Kasumi-1 (cell line): ENCODE data around the gene PLXNA4.
"Not testable (repeated sequence)": the region's sequence is repeated elsewhere in the genome, so short reads cannot be mapped to it uniquely, and the experiment has no call there.

Source experiments
- DNase-seq, 2 experiments: peaks; one replicate each; lab custom pipeline; 2025; lab: John Stamatoyannopoulos, UW

PLXNA4 gene

DNA sequence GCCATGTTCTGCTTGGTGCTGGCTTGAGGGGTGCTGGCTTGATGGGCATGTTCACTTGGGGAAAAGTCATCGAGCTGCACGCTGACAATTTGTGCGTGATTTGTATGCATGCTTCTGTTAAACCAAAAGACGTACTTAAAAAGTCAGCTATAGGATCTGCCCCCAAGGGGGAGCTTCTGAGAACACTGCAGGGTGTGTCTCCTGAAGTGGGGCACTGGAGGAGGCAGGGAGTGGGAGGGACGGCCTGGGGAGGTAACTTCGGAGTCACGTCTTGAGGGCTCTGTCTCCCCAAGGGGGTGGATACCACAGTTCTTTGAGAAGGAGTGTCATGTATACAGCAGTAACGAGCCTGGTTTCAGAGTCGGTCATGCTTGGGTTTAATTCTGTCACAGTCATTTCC lies 406.5 kb downstream of the PLXNA4 start:
- DNase-seq, result no peak

DNA sequence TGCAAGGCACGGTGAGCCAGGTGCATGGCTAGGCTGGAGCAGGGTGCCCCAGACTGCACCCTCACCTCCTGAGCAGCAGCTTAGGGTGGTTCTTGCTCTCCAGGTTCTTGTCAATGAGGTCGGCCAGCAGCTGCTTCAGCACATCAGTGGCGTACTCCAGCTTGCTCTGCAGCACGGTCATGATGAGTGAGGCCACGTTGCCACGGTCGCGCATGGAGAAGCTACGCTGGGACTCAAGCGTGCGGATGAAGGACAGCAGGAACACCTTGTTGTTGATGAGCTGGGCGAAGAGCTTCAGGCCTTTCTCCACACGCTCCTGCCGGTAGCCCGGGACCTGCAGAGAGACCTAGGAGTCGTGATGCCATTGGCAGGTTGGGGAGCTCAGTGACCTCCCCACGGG lies 408.0 kb downstream of the PLXNA4 start:
- no peak for DNase-seq

DNA sequence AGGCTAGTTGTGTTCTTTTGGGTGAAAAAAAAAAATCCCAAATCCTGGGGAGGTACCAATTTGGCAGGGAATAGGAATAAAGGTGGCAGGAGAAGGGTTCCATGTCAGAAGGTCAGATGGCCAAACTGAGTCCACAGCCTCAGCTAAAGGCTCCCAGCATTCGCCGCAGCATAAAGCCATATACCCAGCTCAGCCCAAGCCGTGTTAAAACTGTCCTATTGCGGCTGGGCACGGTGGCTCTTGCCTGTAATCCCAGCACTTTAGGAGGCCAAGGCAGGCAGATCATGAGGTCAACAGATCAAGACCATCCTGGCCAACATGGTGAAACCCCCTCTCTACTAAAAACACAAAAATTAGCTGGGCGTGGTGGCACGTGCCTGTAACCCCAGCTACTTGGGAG lies 410.6 kb downstream of the PLXNA4 start:
- not testable (repeated sequence) for DNase-seq

DNA sequence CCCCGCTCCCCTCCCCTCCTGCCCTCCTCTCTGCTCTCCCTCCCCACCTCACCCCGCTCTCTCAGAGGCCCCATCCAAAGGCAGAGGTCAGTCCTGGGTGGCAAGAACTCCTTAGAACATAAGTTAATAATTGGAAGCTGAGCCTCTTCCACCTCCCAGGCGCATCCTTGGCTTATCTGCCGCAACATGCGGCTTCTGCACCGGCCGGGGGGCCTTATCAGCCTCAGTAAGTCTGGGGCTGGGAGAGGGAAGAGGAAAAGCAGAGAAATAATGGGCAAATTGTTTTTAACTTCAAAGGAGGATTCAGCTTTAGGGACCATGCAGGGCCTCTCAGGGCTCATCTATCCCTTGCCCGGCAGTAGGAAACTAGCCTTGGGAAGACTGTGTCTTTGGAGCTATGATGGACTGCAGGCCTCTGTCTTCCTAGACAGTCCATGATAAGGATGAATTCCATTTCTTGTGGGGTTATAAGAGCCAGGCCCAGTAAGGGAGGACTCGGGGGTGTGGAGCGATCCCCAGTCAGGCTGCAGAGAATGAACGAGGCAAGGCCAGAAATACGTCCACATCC lies 411.6 kb downstream of the PLXNA4 start:
- no peak for DNase-seq

DNA sequence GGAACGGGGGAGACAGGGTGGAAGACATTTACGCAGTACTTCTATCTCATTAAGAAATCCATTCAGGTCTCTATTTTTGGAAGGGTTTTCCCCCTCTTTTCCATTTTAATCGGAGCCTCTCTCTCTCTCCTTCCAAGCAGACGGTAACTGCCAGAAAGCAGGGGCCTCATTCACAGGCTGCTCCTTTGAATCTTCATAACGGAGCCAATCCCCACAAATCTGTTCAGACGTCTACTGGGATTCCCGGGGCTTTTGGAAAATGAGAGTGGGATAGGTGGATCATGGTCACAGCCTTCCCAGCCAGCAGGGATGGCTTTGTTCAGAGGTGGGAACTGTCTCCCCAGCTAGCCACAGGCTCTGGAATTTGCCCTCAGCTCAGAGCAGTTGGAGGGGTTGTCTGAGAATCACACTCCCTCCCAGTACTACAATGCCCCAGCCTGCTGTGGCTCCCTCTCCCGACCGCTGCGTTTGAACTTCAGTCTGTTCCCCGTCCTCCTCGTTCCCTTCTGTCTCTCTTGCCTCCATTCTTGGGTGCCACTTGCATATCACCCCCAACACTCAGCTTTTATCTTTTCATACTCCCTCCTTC lies 413.6 kb downstream of the PLXNA4 start:
- no peak for DNase-seq

DNA sequence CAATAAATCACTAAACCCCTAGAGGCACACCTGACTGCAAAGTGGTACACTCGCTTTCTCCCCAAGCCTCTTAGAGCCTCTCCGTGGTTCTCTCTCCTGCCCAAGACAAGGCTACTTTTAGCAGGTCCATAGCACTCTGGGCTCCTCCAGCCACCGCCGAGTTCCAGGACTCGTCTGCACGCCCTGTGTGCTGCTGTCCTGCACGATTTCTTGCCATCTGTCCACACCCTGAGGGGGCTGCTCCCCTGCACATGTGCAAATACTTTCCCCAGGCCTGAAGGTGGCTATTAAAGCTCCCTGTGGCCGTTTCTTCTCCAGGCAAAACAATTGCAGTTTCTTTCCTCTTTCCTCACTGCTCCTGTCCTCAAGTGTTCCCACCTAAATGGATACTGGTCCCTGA lies 414.3 kb downstream of the PLXNA4 start:
- no peak for DNase-seq

DNA sequence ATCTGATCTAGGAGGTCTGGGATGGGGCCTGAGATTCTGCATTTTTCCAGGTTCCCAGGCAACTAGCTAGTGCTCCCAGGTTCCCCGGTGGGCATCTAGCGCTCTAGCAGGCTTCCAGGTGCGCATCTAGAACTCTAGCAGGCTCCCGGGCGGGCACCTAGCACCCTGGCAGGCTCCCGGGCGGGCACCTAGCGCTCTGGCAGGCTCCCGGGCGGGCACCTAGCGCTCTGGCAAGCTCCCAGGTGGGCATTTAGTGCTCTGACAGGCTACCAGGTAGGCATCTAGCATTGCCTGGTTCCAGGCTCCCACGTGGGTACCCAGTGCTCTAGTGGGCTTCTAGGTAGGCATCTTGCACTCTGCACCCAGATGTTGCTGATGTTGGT lies 414.7 kb downstream of the PLXNA4 start:
- DNase-seq, result no peak

DNA sequence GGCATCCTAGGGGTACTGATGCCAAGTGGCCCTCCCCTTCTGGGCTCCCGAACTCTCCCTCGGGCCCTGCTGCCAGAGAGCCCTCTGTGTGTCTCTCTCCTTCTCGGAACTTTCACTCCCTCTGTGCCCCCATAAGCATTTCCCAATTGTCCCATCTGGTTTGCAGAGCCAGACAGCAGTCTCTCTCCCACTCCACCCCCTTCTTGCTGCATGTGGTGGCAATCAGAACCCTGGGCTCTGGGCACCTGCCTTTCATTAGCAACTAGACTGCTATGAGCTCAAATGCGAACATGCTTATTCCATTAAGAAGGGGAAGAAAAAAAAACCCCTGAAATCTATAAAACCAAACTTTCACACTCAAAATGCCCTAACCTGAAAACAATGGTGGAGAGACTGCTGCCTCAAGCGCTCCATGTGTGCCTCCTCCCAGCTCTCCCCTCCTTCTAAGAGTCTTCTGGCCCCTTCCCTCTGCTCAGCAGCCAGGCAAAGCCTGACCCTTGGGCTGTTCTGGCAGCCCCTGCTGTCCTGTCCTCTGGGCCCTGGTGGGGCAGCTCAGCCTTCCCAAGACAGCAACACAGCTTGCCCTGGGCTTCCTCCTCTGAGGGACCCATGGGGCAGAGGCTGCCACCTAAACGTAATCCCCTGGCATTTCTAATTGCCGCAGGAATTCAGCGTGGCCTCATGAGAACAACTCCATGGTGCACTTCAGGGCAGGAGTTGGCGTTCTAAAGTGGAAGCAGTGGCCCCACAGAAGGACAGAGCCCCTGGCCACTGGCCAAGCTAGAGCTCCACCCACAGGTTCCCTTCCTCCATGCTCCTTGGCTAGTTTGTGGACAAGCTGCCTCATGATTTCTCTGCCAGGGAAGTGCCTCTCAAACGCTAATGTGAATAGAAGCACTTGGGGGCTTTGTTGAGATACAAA lies 415.4 kb downstream of the PLXNA4 start:
- no peak for DNase-seq

DNA sequence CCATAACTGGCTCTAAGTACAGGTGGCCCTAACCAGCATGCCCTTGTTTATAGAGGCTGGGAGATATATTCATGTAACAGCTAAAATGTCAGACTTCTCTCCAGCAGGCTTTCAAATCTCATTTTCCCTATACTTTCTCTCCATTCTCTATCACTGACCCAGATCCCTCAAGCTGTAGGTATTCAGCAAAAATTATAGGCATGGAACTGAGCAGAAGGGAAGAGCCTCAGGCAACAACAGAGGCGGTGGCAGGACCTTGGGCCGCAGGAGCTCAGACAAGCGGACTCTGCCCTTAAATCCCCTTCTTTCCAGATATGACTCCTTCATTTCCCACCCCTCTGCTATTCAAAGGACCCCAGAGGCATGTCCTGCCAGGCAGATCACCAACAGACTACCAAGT lies 417.4 kb downstream of the PLXNA4 start:
- no peak for DNase-seq

DNA sequence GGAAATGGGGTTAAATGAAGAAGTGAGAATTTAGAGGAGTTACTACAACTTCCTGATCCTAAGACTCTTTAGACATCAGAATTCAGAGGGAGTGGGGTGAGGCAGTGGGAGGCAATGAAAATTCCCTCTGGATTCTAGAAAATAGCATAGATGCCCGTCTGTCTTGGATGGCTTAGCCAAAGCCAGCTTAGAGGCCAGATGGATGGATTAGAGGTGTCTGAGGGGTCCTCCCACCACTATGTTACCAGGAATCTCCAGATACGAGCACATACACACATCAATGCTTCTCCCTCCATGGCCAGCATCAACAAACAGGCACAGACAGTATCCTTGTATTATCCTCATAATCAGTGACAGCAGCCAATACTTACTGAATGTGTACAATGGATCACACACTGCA lies 418.1 kb downstream of the PLXNA4 start:
- DNase-seq, result no peak

DNA sequence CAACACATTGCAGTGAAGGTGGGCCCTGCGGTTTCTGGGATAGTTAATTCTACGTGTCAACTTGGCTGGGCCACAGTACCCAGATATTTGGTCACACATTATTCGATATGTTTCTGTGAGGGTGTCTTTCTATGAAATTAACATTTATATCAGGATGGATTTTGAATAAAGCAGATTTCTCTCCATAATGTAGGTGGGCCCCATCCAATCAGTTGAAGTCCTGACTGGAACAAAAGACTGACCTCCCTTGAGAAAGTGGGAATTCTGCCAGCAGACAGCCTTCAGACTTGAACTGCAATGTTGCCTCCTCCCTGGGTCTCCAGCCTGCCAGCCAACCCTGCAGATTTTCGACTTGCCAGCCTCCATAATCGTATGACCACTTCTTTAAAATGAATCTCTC lies 420.6 kb downstream of the PLXNA4 start:
- no peak for DNase-seq

DNA sequence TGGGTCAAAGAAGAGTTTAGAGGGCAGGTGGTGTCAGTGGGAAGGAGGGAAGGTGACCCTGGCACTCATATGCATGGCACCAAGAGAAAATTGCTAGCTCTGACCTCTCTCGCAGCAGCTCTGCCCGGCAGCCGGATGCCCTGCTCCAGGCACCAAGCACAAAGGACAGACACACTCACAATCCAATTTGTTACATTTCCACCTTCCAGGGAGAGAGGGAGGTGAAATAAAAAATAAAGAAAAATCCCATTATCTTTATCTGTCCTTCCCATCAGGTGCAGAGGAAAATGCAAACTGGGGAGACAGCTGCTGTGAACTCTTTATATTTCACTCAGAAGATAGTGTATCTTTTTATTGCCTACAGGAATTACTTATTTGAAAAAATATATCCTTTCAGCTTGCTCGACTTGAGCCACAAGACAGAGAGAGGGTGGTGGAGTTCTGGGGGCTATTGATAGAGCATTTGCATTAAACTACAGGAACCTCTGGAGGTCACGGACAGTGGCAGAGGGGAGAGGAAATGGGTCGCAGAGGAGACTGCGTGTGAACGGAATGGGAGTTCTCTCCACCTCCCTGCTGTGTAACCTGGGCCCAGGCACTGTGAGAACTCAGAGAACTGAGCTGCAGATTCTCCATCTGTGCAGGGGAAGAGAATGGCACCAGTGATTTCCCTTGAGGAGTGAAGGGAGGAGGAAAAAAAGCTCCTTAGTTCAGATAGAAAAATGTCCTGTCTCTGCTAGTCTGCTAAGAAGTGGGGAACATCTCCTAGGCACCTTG lies 421.4 kb downstream of the PLXNA4 start:
- no peak for DNase-seq

DNA sequence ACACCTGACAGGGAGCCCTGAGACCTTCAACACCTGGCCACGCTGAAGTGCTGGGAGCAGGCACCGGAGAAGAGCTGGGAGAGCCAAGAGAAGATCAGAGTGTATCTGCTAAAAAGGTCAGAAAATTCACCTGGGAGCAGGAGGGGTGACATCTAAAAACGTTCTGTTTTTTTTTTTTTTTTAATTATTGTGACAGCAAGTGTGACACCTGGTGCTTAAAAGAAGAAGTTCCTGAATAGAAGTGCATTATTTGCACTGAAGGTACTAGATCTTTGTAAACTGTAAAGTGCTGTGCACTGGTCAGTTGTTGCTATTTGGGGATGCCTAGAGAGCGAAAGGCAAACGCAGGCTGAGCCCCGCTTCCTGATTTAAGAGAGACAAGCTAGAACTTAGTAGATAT lies 422.0 kb downstream of the PLXNA4 start:
- DNase-seq, result no peak

DNA sequence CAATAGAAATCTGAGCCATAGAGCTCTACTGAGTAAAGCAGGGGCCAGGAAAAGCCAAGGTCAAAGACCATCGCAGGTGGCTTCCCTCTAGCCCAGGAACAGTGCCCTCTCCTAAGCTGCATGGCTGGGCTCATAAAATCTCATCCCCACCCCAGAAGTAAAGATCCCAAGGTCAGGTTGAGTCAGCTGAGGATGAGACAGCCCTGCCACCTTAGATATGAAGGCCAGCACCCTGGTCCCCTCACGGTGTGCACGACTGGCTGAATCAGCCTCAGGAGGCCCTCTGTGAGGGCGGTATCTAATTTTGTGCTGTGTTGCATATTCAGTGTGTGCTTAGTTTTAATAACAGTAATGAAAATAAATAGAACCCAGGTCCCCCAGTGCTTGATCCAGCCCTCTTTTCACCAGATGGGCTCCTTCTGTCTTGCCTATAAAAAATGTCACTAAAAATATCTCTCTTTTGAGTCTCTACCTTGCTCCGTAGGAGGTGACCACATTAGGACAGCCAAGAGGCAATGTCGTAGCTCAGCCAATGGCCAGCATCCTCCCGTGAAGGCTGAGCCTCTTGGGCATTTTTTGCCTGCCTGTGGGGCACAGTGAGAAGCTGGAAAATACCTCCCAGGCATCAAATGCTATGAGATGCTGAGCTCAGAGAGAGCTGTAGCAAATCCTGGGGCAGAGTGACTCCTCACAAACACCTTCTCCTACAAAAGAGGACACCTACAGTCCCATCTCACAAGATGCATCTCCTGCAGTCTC lies 424.0 kb downstream of the PLXNA4 start:
- no peak for DNase-seq

DNA sequence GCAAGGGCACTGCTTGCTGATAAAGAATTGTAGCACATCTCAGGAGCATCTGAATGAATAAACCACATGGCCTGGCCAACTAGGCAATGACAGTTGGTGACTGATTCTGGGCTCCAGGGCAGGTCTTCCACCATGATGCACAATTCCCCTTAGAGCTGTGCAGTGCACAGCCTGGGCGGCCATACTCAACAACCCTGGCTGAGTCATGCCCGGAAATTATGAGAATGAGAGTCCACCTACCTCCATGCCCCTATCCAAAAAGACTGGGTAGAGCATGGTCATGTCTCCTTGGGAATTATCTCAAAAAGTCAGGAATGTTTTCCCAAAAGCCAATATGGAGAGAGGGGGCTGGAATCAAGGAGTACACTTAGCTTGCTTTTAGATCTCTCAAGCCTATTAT lies 425.6 kb downstream of the PLXNA4 start:
- no peak for DNase-seq

DNA sequence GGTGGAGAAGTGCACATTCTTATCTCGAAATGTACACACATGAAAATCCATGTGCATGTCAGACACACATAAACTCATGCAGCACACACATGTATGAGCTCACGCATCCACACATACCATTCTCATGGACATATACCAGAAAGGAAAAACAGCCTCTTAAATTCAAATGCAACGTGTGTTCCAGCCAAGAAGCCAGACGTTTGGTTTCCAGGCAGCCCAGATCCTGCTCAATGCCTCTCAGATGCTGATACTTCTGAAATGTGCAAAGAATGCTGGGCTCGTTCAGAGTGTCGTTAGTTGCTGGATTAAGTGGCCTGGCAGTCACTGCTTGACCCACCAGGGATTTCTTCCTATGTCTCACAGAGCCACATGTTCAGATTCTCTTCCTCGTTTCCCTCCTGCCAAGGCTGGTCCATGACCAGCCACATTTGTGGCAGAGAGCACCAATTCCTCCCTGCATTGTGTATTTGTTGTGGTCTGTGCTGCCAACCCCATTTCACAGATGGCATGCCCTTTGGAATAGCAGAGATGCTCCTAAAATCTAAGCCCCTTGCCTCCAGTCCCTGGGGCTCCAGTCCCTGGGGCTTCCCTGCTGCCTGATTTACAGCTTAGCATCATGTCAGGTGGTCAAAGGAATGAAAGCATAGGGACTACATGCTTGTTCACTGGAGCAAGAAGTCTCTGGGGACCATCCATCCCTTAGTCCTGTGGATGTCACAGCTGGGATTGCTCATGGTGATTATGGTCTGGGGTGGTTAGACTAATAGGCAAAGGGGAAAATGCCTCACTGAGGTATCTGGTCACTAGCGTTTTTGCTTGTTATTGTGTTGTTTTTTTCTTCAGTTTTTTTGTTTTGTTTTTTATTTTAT lies 426.6 kb downstream of the PLXNA4 start:
- no peak for DNase-seq

DNA sequence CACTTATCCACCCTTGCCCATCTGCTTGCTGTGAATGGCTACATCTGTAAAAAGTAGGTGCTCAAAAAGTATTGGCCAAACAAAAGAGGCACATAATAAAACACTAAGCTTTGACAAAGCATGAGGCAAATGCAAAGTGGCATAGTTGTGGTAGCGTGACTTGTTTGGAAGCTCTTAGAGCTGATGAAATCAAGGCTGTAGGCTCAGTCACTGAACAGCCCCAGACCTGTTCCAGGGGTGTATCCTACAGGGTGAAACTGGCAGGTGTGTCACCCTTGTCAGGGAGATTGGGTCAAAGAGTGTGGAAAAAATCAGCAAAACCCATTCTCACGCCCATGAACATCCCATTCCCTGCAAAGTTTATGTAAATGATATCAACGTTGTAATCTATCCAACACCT lies 427.4 kb downstream of the PLXNA4 start:
- DNase-seq, result no peak

DNA sequence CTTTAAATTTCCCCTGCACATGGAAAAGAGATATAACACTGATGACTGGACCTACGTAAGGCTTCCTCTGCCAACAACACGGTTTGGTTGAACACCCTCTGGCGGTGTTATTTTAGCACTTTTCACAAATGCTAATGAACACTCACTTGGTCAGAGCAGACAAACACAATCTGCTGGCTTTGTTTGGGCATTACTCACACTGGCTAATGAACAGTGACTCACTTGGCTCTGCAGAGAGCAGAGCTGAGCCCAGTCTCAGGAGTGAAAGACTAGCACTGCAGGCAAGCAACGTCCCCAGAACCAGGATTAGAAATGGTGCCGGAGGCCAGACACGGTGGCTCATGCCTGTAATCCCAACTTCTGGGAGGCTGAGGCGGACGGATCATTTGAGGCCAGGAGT lies 430.8 kb downstream of the PLXNA4 start:
- DNase-seq, result no peak

DNA sequence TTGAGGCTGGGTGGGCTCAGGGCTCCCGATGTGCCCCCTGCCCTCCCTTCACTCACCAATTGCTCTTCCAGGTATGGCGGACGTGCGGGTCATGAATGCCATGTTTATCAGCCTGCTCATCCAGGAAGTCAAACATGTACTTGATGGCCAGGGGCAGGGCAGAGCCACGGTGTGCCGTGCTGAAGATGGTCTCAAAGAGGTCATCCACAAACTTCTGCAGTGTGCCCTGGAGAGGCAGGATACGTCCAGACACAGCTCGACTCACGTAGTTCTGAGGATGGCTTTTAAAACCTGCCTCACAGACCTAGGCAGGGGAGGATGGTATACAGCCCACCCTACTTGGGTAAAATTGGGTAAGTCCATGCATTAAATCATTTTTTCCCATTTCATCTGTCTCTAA lies 431.2 kb downstream of the PLXNA4 start:
- no peak for DNase-seq

DNA sequence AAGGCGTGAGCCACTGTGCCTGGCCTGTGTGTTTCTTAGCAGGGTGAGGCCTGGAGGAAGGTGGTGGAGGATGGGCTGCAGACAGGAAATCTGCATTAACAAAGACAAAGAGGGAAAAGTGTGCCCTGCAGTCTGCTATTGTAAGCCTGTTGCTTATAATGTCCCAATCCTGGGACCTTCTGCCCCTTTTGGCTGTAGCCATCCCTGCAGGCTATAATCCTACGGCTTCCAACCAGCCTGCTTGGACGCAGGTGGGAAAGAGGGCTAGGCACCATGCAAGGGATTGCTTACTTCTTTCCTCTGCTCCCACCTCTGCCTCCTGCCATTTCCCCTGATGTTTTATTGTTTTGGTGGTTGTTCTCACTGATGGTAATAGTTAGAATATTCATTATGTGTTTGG lies 434.3 kb downstream of the PLXNA4 start:
- DNase-seq, result no peak

DNA sequence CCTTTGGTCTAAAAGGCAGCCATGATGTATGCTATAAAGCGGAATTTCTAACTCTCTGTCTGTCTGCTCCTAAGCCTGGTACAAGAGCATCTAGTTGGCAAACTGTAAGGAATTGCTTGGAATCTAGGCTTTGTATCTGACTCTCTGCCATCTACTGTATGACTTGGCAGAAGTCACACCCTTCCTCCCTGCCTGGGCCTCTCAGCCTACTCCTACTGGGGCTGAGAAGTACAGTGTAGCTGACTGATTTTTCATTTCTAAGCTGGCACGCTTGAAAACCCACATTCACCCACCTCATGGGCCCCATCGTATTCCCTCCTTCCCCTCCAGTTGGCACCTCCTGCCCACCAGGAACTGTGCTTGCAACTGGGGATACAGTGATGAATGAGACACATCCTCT lies 435.2 kb downstream of the PLXNA4 start:
- no peak for DNase-seq
